ENCODE results near the gene VTI1A. TPM values are rescaled to one million over a fixed set of nuclear protein-coding genes. Genes with fewer than 3 reads are reported as not detected.

The VTI1A gene
- polyA plus RNA-seq, 1 donor from 2014 or later = 28.7 TPM

DNA sequence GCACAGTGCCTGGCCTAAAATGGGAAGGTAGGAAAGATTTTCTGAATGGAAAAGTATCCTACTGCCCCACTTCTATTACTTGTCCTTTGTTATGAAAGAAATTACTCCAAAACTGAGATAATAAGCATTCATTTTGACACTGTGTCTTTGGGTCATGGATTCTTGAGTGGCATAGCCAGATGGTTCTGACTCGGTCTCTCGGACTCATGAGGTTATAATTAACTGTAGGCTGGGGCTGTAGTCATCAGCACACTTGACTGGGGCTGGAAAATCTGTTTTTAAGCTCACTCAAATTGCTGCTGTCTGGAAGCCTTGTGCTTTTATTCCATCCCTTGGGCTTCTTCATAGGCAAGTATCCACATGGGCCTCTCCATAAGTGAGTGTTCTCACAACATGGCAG lies 160.5 kb downstream of the VTI1A start:
- Histone ChIP-seq H3K9ac (ENCODE audit: low read length) (no peak overlapping the region), H4K20me1 (ENCODE audit: insufficient read depth) (no peaks in the 10 kb centered on the region), H3K36me3 (ENCODE audit: insufficient read depth, low read length) (no peaks in the 10 kb centered on the region), H3K4me2 (ENCODE audit: low read length) (no peak overlapping the region), H3K9me2 (ENCODE audit: insufficient read depth, low read length) (no peaks in the 10 kb centered on the region), H3K27me3 (ENCODE audit: insufficient read depth, low read depth, low read length) (no peaks in the 10 kb centered on the region), H3K79me2 (replicated peaks; ENCODE audit: insufficient read depth, low read length) (no peaks in the 10 kb centered on the region), H3K9me3 (ENCODE audit: low read length) (no peaks in the 10 kb centered on the region), H3K4me3 (ENCODE audit: low read length) (no peak overlapping the region), H3F3A (ENCODE audit: insufficient read depth, low read length, poor library complexity, severe bottlenecking) (no peaks in the 10 kb centered on the region), H3K27ac (ENCODE audit: low read length) (no peak overlapping the region), H2AFZ (ENCODE audit: low read depth, low read length) (no peak overlapping the region)
- no peak for TF ChIP-seq EP300 (conservative IDR thresholded peaks at IDR 0.05; ENCODE audit: poor library complexity, severe bottlenecking)
- TF ChIP-seq SMC3 (conservative IDR thresholded peaks at IDR 0.05; ENCODE audit: poor library complexity) = no peak
- TF ChIP-seq POLR2AphosphoS5 (IDR thresholded peaks at IDR 0.05) = no peak
- TF ChIP-seq, protein P1, sequence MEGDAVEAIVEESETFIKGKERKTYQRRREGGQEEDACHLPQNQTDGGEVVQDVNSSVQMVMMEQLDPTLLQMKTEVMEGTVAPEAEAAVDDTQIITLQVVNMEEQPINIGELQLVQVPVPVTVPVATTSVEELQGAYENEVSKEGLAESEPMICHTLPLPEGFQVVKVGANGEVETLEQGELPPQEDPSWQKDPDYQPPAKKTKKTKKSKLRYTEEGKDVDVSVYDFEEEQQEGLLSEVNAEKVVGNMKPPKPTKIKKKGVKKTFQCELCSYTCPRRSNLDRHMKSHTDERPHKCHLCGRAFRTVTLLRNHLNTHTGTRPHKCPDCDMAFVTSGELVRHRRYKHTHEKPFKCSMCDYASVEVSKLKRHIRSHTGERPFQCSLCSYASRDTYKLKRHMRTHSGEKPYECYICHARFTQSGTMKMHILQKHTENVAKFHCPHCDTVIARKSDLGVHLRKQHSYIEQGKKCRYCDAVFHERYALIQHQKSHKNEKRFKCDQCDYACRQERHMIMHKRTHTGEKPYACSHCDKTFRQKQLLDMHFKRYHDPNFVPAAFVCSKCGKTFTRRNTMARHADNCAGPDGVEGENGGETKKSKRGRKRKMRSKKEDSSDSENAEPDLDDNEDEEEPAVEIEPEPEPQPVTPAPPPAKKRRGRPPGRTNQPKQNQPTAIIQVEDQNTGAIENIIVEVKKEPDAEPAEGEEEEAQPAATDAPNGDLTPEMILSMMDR (IDR thresholded peaks at IDR 0.05; ENCODE audit: poor library complexity, severe bottlenecking) = no peak
- TF ChIP-seq TAF1 (IDR thresholded peaks at IDR 0.05; ENCODE audit: low read depth) = no peak
- TF ChIP-seq EZH2 (IDR thresholded peaks at IDR 0.05; ENCODE audit: borderline replicate concordance, insufficient read depth, low read length, poor library complexity, severe bottlenecking) = no peak
- no peak for TF ChIP-seq RAD21 (conservative IDR thresholded peaks at IDR 0.05)
- no peak for TF ChIP-seq MXI1 (conservative IDR thresholded peaks at IDR 0.05; ENCODE audit: poor library complexity, severe bottlenecking)
- TF ChIP-seq, protein P2, sequence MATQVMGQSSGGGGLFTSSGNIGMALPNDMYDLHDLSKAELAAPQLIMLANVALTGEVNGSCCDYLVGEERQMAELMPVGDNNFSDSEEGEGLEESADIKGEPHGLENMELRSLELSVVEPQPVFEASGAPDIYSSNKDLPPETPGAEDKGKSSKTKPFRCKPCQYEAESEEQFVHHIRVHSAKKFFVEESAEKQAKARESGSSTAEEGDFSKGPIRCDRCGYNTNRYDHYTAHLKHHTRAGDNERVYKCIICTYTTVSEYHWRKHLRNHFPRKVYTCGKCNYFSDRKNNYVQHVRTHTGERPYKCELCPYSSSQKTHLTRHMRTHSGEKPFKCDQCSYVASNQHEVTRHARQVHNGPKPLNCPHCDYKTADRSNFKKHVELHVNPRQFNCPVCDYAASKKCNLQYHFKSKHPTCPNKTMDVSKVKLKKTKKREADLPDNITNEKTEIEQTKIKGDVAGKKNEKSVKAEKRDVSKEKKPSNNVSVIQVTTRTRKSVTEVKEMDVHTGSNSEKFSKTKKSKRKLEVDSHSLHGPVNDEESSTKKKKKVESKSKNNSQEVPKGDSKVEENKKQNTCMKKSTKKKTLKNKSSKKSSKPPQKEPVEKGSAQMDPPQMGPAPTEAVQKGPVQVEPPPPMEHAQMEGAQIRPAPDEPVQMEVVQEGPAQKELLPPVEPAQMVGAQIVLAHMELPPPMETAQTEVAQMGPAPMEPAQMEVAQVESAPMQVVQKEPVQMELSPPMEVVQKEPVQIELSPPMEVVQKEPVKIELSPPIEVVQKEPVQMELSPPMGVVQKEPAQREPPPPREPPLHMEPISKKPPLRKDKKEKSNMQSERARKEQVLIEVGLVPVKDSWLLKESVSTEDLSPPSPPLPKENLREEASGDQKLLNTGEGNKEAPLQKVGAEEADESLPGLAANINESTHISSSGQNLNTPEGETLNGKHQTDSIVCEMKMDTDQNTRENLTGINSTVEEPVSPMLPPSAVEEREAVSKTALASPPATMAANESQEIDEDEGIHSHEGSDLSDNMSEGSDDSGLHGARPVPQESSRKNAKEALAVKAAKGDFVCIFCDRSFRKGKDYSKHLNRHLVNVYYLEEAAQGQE (IDR thresholded peaks at IDR 0.05; ENCODE audit: borderline replicate concordance) = no peak

GRCh38 chr10:112613620-112614019 lies 166.6 kb downstream of the VTI1A start:
- H4K20me1 ChIP-seq (ENCODE audit: insufficient read depth) = no peaks in the 10 kb centered on the region
- H2AFZ ChIP-seq (ENCODE audit: low read depth, low read length) = no peak overlapping the region
- peaks cover 9% of the 10 kb centered on the region for H3K9me3 ChIP-seq (ENCODE audit: low read length)
- TF ChIP-seq TAF1 (IDR thresholded peaks at IDR 0.05; ENCODE audit: low read depth) = no peak
- TF ChIP-seq RAD21 (conservative IDR thresholded peaks at IDR 0.05) = no peak
- TF ChIP-seq, protein P2 (IDR thresholded peaks at IDR 0.05; ENCODE audit: borderline replicate concordance) = no peak
- no peak for TF ChIP-seq EZH2 (IDR thresholded peaks at IDR 0.05; ENCODE audit: borderline replicate concordance, insufficient read depth, low read length, poor library complexity, severe bottlenecking)
- TF ChIP-seq, protein P1 (IDR thresholded peaks at IDR 0.05; ENCODE audit: poor library complexity, severe bottlenecking) = no peak
- no peak for TF ChIP-seq EP300 (conservative IDR thresholded peaks at IDR 0.05; ENCODE audit: poor library complexity, severe bottlenecking)
- no peak for TF ChIP-seq MXI1 (conservative IDR thresholded peaks at IDR 0.05; ENCODE audit: poor library complexity, severe bottlenecking)
- no peak for TF ChIP-seq SMC3 (conservative IDR thresholded peaks at IDR 0.05; ENCODE audit: poor library complexity)
- TF ChIP-seq POLR2AphosphoS5 (IDR thresholded peaks at IDR 0.05) = no peak
- H3K27ac ChIP-seq (ENCODE audit: low read length) = no peak overlapping the region
- H3F3A ChIP-seq (ENCODE audit: insufficient read depth, low read length, poor library complexity, severe bottlenecking) = no peaks in the 10 kb centered on the region
- H3K4me2 ChIP-seq (ENCODE audit: low read length) = no peak overlapping the region
- no peaks in the 10 kb centered on the region for H3K9me2 ChIP-seq (ENCODE audit: insufficient read depth, low read length)
- H3K79me2 ChIP-seq (replicated peaks; ENCODE audit: insufficient read depth, low read length) = no peaks in the 10 kb centered on the region
- no peaks in the 10 kb centered on the region for H3K36me3 ChIP-seq (ENCODE audit: insufficient read depth, low read length)
- H3K27me3 ChIP-seq (ENCODE audit: insufficient read depth, low read depth, low read length) = no peaks in the 10 kb centered on the region
- no peak overlapping the region for H3K9ac ChIP-seq (ENCODE audit: low read length)
- H3K4me3 ChIP-seq (ENCODE audit: low read length) = no peak overlapping the region
